Stimulated activated CD8-positive, alpha-beta memory T cell treated with anti-CD3 and anti-CD28 coated beads, Interleukin-15, amount 100 ng/mL, for 1 hour (primary cell): ENCODE measurements around the gene UACA.
"Not testable (repeated sequence)": the region's sequence is repeated elsewhere in the genome, so short reads cannot be mapped to it uniquely, and the experiment has no call there.

Experiments
- DNase-seq: peaks from one replicate; pipeline ENCODE4 v3.0.0-alpha.2; 2020; ENCODE audit warnings: low read depth

The UACA gene

GRCh38 chr15:70625438-70625837 is 137.9 kb downstream of the UACA start:
- DNase-seq, result no peak

- no peak for DNase-seq
These were observed 138.3 kb downstream of the UACA start for GRCh38 chr15:70625011-70625410.

DNA sequence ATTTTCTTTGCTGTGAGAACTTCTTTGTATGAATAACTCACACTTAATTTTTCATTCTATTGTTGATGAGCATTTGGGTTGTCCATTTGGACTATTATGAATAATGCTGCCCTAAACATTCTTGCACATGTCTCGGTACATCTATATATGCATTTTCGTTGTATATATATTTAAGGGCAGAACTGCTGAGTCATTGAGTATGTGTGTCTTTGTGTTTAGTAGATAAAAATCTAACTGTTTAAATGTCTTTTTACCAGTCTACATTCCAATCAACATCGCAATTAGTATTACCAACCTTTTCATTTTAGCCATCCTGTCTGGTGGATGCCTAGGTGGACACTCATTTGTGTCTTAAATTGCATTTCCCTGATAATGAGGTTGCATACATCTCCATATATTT is 144.4 kb downstream of the UACA start:
- no peak for DNase-seq

DNA sequence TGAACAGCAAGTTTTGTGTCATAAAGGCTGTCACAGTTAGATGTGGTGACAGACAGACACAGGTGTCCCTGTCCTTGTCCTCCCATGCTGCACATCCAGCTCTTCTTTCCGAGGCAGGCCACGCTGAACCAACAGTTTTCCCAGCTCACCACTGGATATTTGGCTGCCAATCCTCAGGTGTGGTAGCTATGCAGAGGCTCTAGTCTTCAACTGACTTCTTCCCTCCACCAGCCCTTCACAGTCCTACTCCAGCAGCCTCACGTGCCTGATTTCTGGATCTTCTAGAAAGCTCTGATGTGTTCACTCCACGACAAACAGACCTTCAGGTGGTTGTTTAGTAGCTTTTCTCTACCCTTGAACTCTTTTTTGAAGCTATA is 145.5 kb downstream of the UACA start:
- DNase-seq, result no peak

DNA sequence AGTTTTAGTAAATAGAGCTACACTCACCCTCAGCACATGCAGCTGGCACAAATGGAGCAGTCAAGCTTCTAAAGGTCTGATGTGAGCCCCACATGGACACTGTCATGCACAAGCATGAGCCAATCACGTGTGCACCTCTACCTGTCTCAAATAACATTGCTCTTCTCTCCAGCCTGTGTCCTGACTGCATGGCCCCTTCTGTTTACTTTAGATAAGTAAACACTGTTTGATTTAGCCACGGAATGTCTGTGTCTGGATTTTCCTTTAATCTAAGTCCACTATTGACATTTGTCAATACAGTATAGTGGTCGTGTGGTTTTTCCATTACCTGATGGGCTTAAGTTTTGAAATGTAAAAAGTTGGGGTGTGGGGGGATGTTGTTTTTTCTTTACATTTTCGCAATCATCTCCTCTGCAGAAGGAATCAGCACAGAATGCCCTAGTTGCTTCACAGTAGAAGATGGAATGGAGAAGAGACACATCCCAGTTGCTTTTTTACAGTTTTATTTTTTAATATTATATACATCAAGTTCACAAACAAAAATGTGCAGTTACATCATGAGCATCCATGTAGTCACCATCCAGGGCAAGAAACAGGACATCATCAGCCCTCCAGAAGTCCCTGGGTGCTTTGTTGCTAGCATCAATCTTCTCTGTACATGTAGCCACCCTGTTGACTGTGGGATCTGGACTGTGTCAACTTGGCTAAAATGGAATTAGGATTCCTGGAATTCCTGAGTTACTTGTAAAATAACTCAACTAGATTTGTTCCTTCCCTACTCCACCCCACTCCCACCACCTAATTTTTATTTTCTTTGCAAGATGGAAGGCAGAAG is 146.1 kb downstream of the UACA start:
- DNase-seq, result no peak

- DNase-seq, result not testable (repeated sequence)
These were observed 147.0 kb downstream of the UACA start for GRCh38 chr15:70616311-70616756.

GRCh38 chr15:70615435-70616310 is 147.7 kb downstream of the UACA start:
- DNase-seq, result no peak

- DNase-seq, result no peak
These were observed 149.1 kb downstream of the UACA start for GRCh38 chr15:70614221-70614620.

- DNase-seq, result no peak
These were observed 150.1 kb downstream of the UACA start for GRCh38 chr15:70613271-70613670.

DNA sequence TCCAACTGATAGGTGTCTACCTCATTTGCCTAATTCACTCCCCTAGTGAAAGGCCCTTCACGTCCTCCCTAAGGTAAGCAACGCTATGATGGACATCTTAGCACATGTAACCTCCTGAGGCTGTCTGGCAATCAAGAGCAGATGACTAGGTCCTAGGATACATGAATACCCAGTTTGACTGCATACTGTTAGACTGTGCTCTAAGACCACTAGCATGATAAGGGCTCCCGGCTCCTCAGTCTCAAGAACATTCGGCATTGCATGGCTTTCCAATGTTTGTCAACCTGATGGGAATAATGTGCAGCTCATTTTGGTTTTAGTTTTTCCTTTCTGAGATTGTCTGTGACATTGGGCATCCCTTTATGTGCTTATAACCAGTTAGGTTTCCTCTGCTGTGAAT is 152.1 kb downstream of the UACA start:
- no peak for DNase-seq

GRCh38 chr15:70610541-70610940 is 152.8 kb downstream of the UACA start:
- no peak for DNase-seq

- no peak for DNase-seq
These were observed 153.5 kb downstream of the UACA start for GRCh38 chr15:70609889-70610288.

GRCh38 chr15:70608144-70608543 is 155.2 kb downstream of the UACA start:
- DNase-seq, result no peak

DNA sequence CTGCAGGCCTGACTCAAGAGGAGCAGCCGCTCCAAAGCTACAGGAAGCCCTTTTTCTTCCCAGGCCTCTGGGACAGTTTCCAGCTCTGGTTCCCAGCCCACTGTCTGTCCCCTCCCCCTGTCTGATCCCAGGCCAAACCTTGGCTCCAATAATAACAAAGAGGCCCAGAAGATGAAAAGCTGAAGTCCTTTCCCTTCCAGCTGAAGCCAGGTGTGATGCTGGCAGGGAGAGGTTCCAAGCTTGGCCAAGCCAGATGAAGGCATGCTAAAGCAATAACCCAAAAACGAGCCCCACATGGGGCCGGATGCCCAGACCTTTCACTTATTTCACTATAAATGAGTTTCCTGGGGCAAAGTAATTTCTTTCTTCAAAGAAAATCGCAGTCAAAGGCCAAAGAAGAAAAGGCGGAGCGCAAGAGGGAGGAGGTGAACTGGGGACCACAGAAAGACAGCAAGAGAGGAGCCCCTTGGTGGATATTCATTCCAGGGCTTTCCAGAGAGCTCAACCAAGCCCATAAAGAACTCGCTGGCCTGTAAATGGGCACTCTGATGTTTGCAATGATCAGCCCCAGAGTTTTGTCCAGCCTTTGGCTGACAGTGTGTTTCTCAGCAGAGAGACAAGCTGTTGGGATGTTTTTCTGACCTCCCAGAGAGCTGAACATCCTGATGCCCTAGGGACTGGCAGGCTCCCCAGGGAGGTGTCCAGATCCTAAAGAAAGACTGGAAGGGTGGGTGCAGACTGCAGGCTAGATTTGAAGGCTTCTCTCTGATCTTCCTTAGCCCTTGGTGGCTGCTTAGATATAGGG is 157.6 kb downstream of the UACA start:
- no peak for DNase-seq

DNA sequence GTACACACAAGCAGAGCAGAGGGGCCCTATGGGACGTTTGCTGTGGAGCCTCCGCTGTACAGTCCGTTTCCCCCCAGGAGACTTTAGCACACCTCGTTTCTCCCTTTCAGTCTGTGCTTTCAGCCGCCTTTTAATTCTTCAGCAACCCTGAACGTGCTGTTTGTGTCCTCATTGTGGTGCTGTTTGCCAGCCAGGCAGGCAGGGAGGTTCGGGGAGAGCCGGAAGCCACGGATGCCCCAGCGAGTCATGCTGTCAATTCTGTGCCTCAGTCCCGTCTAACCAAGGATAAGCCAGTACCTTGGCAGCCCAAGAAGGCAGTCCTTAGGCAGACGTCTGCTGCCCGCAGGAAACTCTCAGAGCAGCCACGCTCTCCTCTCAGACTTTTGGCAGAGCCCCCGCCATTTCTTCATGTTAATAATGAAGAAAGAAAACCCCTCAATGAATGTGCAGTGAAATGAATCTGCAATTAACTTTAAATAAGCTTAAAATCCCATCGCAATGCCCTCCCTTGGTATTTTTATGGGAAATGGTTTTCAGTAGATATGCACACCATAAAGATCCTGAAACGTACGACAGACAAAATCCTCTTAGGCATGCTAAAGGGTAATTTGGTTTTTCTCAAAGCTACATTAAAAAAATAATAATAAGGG is 158.6 kb downstream of the UACA start:
- DNase-seq, result no peak
